HFF-Myc (cell line): ENCODE measurements around the gene OTOP3.

Experiments used
- DNase-seq: peaks from one replicate; pipeline ENCODE4 v3.0.0-alpha.2; 2011; ENCODE audit warnings: low read depth; ENCODE audit errors: extremely low read depth
- H3K4me3 ChIP-seq: replicated peaks from 2 replicates; pipeline ENCODE4 v1.5.1; 2011; ENCODE audit warnings: low read depth, mild to moderate bottlenecking, control low read depth, low read length
- TF ChIP-seq, protein P1 (sequence below): IDR thresholded peaks from 2 replicates; pipeline ENCODE4 v1.5.1; 2012; ENCODE audit warnings: mild to moderate bottlenecking, low read depth, low read length, control low read depth; ENCODE audit errors: missing control alignments

OTOP3 gene

DNA sequence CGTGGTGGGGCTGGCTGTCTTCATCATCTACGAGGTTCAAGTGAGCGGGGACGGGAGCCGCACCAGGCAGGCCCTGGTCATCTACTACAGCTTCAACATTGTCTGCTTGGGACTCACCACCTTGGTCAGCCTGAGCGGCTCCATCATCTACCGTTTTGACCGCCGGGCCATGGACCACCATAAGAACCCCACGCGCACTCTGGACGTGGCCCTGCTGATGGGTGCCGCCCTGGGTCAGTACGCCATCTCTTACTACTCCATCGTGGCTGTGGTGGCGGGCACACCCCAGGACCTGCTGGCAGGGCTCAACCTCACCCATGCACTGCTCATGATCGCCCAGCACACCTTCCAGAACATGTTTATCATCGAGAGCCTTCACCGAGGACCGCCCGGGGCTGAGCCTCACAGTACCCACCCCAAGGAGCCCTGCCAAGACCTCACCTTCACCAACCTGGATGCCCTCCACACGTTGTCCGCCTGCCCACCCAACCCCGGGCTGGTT, 5.1 kb upstream of the OTOP3 start:
- H3K4me3 ChIP-seq = no peak overlapping the region
- DNase-seq = no peak
- TF ChIP-seq, protein P1, sequence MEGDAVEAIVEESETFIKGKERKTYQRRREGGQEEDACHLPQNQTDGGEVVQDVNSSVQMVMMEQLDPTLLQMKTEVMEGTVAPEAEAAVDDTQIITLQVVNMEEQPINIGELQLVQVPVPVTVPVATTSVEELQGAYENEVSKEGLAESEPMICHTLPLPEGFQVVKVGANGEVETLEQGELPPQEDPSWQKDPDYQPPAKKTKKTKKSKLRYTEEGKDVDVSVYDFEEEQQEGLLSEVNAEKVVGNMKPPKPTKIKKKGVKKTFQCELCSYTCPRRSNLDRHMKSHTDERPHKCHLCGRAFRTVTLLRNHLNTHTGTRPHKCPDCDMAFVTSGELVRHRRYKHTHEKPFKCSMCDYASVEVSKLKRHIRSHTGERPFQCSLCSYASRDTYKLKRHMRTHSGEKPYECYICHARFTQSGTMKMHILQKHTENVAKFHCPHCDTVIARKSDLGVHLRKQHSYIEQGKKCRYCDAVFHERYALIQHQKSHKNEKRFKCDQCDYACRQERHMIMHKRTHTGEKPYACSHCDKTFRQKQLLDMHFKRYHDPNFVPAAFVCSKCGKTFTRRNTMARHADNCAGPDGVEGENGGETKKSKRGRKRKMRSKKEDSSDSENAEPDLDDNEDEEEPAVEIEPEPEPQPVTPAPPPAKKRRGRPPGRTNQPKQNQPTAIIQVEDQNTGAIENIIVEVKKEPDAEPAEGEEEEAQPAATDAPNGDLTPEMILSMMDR = no peak

DNA sequence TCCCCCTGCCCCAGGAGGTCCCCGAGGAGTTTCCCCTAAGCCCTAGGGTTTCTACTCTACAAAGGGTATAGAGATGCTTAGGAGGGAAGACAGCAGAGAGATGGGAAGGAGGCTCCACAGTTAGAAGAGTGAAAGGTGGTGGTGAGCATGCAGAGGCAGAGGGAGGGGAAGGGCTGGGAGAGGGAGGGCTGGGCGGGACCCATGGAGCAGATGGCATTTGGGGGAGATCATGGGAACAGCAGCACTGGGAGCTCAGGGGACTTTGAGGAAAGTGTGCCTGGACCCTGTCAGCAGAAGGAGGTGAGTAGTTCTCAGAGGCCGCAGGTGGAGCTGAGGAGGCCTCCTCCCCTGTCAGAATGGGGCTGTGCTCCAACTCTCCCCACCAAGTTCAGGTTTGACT, 650 bp upstream of the OTOP3 start:
- H3K4me3 ChIP-seq = no peak overlapping the region
- DNase-seq = no peak
- TF ChIP-seq, protein P1 = no peak

DNA sequence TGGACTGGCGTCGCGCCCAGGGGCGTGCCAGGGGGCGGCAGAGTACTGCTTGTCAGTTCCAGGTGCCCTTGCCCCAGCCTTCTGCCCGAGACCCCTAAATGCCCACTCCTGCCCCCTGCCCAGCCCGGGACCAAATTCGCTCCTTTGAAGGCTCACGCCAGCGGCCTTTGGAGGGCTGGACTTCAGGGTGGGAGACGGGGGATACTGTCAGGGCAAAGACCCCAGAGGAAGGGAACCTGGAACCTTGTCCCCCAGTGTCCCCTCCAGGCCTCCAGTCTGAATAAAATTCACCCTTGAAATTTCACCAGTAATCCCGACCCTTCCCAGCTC, 737 bp downstream of the OTOP3 start:
- TF ChIP-seq, protein P1 = no peak
- no peak overlapping the region for H3K4me3 ChIP-seq
- DNase-seq = no peak

DNA sequence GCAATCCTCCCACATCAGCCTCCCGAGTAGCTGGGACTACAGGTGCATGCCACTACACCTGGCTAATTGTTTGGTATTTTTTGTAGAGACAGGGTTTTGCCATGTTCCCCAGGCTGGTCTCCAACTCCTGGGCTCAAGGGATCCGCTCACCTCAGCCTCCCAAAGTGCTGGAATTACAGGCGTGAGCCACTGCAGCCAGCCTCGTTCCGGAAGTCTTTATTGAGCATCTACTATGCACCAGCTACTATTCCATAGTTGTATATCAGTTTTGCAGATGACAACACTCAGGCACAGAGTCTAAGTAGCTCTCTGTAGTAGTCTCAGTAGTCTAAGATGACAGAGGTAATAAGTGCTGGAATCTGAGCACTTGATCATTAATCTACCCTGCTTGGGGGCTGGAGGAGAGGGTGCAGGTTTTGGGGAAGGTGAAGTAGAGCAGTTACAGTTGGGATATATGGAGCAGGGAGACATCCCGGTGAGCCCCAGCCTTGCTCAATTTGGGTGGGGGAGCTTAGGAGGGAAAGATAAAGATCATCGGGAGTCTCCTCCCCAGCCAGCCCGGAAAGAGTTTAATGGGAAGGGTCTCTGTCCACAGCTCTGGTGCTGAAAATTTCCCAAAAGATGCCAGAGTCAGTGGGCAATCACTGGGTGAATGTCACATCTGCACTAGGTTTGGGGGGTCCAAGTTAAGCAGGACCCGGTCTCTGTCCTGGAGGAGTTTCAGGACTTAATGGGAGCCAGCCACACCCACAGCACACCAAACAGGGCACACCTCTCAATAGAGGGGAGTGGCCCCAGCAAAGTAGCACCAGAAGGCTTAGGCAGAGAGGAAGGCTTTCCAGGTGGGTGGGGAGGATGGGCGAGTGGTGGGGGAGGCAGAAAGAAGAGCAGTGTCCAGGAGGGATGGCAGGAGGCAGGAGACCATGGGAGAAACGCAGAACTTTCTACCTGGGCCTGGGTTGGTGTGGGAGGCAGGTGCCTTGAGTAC, 1.7 kb downstream of the OTOP3 start:
- TF ChIP-seq, protein P1 = no peak
- no peak for DNase-seq
- no peak overlapping the region for H3K4me3 ChIP-seq

DNA sequence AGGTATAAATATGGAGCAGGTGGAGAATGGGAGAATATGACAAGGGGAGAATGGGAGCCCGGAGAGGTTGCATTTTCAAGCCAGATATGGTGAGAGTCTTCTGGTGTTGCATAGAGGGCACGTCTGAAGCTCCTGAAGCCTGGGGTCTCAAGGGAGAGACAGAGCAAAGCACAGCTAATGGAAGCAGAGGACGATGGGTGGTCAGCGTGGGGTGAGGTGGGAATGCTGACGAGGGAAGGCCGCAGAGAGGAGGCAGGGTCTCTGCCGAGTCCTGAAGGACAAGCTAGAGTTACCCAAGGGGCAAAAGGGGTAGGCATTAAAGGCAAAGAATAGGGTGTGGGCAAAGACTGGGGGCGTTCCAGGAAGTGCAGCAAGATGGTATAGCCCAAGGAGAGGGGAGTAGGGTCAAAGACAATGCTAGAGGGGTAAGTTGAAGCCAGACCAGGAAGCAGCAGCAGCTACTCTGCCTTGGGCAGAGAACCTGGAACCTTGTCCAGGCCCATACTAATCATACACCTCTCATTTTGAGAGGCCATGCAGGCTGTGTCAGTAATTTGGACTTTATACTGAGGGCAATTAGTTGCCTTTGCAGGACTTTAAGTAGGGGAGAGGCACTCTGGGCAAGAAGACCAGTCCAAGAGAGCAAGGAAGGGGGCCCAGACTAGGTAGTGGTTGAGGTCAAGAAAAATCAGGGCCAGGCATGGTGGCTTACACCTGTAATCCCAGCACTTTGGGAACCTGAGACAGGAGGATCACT, 2.7 kb downstream of the OTOP3 start:
- DNase-seq = no peak
- TF ChIP-seq, protein P1 = no peak
- no peak overlapping the region for H3K4me3 ChIP-seq

DNA sequence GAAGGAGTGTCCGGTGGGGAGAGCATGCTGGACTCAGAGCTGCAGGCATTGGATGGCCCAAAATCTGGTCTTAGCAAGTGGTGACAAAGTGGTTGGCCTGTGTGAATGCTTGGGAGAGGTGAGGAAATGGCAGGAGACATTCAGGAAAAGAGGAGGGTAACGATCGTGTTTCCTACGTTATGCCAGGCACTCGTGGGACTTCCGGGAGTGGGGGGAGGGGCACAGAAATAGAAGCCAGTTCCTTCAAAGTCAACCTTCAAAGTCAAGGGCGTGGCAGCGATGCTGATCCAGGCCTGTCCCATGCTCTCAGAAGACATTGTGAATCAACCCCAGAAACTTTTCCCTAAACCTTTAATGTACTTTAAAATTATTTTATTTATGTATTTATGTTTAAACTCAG, 3.8 kb downstream of the OTOP3 start:
- no peak for DNase-seq
- TF ChIP-seq, protein P1 = no peak
- H3K4me3 ChIP-seq = no peak overlapping the region
